ENCODE measurements around the gene SUSD3.

The SUSD3 gene

DNA sequence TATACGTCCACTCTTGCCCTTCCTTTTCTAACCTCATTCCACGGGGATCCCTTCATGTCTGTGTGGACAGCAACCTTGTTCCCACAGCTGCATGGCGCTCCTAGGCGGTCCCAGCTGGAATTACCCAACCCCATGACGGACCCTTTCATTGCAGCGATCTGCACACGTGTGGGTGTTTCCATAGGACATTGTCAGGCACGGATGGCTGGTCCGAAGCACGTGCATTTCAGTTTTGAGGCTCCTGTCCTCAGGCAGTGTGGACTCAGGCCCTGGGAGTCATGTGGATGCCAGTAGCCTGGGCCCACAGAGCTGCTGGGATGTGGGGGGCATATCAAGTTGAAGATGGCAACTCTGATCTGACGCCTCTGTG, 52.5 kb downstream of the SUSD3 start:
- TF ChIP-seq, protein P1, sequence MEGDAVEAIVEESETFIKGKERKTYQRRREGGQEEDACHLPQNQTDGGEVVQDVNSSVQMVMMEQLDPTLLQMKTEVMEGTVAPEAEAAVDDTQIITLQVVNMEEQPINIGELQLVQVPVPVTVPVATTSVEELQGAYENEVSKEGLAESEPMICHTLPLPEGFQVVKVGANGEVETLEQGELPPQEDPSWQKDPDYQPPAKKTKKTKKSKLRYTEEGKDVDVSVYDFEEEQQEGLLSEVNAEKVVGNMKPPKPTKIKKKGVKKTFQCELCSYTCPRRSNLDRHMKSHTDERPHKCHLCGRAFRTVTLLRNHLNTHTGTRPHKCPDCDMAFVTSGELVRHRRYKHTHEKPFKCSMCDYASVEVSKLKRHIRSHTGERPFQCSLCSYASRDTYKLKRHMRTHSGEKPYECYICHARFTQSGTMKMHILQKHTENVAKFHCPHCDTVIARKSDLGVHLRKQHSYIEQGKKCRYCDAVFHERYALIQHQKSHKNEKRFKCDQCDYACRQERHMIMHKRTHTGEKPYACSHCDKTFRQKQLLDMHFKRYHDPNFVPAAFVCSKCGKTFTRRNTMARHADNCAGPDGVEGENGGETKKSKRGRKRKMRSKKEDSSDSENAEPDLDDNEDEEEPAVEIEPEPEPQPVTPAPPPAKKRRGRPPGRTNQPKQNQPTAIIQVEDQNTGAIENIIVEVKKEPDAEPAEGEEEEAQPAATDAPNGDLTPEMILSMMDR (IDR thresholded peaks at IDR 0.05; ENCODE audit: low read depth, low read length), result no peak
- no peak overlapping the region for H3K4me3 ChIP-seq (ENCODE audit: low read depth, low read length)
- no peaks in the 10 kb centered on the region for H3K27me3 ChIP-seq (ENCODE audit: insufficient read depth, low read depth, severe bottlenecking)
- no peak for DNase-seq
- H3K27ac ChIP-seq, result no peak overlapping the region
- H3K36me3 ChIP-seq, result 0 out of 2 replicates have a peak, but pooled peaks cover 2% of the 10 kb centered on the region
- H3K9me3 ChIP-seq (ENCODE audit: severe bottlenecking), result no peaks in the 10 kb centered on the region

DNA sequence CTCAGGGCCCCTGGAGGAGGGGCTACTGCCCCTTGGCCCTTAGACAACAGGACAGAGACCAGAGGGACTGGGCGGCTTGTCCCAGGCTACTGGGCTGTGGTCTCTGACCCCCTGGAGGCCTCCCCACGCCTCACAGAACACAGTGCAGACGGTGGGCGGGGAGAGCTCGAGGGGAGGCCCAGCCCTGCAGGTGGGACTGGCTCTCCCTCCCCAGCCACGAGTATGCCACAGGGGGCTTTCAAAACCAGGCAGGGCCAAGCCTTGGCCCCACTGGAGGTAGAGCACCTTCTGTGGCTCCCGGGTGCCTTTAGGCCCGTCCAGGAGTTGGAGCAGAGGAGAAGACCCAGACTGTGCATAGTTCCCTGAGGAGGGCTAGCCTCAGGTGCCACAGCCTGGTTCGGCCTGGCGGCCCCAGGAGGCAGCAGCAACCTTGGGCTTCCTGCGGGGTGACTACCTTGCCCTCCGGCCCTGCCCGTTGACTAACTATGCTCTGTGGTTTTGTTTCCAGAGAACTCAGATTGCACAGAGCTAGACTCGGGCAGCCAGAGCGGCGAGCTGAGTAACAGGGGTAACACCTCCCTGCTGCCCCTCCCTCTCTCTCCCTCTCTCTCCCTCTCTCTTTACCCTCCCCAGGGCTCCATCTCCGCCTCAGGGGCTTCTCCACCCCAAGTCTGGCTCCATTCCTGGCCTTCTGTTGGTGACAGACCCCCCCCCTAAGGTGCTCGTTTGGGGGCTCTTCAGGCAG, 53.0 kb downstream of the SUSD3 start:
- Histone ChIP-seq H3K27ac (no peak overlapping the region), H3K36me3 (0 out of 2 replicates have a peak, but pooled peaks cover 2% of the 10 kb centered on the region), H3K9me3 (ENCODE audit: severe bottlenecking) (no peaks in the 10 kb centered on the region), H3K4me3 (ENCODE audit: low read depth, low read length) (no peak overlapping the region), H3K27me3 (ENCODE audit: insufficient read depth, low read depth, severe bottlenecking) (no peaks in the 10 kb centered on the region)
- no peak for DNase-seq
- TF ChIP-seq, protein P1 (IDR thresholded peaks at IDR 0.05; ENCODE audit: low read depth, low read length), result no peak

DNA sequence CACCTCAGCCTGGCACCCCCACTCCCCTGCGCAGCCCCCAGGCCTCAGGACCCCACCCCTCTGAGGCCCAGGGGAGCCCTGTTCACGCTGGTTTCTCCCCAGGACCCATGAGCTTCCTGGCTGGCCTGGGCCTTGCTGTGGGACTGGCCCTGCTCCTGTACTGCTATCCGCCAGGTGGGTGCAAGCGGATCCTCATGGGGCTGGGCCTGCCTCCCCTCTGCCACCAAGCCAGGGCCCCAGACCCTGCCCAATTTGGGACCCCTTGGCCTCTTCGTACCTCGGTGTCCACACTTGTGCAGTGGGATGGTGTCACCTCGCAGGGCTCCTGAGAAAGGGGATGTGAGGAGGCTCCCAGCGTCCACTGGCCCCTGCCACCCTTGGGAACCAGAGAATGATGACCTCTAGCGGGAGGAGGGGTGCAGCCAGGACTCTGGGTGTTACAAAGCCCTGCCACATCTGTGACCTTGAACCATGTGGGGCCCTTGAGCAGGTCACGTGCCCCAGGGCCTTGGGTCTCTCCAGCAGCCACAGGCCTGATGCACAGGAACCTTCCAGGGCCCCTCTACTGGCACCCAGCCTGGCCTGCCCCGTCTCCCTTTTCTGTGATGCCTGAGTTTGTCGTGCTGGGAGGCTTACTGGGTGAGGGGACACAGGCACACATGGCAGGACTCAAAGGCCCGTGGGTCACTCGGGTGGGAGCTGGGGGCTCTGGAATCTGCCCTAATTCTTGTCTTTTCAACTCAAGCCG, 53.8 kb downstream of the SUSD3 start:
- TF ChIP-seq, protein P1 (IDR thresholded peaks at IDR 0.05; ENCODE audit: low read depth, low read length), result no peak
- Histone ChIP-seq H3K9me3 (ENCODE audit: severe bottlenecking) (no peaks in the 10 kb centered on the region), H3K27ac (no peak overlapping the region), H3K27me3 (ENCODE audit: insufficient read depth, low read depth, severe bottlenecking) (no peaks in the 10 kb centered on the region), H3K4me3 (ENCODE audit: low read depth, low read length) (no peak overlapping the region), H3K36me3 (0 out of 2 replicates have a peak, but pooled peaks cover 2% of the 10 kb centered on the region)
- DNase-seq, result no peak

DNA sequence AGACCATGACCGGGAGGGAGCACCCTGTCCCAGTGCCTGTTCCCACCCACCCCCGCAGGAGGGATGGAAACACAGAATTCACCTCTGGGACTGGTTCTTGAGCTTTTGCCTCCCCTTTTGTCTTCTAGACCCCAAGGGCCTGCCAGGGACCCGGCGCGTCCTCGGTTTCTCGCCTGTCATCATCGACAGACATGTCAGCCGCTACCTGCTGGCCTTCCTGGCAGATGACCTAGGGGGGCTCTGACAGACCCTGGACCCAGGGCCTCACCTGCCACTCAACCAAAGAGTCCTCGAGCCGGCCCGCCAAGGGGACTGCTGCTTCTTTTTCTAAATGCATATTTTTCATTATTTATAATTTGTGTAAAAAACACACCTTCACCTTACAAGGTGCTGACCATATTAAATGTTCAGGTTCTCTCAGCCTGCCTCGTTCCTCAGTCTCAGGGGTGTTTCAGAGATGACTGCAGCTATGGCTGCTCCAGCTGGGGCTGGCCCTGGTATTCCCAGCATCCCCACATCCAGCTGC, 54.4 kb downstream of the SUSD3 start:
- TF ChIP-seq, protein P1 (IDR thresholded peaks at IDR 0.05; ENCODE audit: low read depth, low read length), result no peak
- Histone ChIP-seq H3K27me3 (ENCODE audit: insufficient read depth, low read depth, severe bottlenecking) (no peaks in the 10 kb centered on the region), H3K9me3 (ENCODE audit: severe bottlenecking) (no peaks in the 10 kb centered on the region), H3K4me3 (ENCODE audit: low read depth, low read length) (no peak overlapping the region), H3K27ac (no peak overlapping the region), H3K36me3 (0 out of 2 replicates have a peak, but pooled peaks cover 2% of the 10 kb centered on the region)
- DNase-seq, result no peak

DNA sequence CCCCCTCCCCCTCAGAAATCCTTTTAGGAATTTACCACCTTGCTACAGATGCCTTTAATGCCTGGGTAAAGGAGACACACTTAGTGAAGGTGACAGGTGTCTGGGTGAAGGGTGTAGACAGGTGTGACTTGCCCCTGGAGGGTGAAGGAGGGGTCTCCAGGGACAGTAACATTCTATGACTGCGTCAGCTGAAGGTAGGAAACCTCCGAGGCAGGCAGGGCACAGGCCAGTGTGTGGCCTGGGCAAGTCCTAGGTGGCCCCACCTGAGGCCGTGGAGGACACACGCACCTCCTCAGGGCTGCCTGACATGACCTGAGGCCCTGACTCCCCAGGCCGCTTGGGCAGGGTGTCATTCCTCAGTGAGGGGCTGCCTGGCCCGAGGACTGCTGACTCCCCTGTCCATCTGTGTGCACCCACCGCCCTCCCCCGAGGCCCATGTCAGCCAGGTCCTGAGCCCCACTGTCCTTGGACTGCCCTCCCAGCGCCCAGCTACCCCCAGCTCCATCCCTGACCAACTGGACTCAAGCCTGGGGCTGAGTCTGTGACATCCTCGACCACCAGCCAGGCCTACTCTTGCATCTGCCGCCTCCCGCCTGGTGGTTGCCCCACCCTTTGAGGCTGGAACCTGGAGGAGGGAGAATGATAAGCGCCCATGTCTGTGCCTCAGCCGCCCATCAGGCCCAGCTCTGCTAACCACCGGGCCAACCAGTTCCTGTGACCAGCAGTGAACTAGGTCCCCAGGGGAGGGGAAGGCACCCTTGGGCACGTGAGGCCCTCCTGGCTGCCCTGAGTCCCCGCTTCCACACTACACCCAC, 55.9 kb downstream of the SUSD3 start:
- Histone ChIP-seq H3K9me3 (ENCODE audit: severe bottlenecking) (no peaks in the 10 kb centered on the region), H3K27ac (no peak overlapping the region), H3K36me3 (0 out of 2 replicates have a peak, but pooled peaks cover 2% of the 10 kb centered on the region), H3K27me3 (ENCODE audit: insufficient read depth, low read depth, severe bottlenecking) (no peaks in the 10 kb centered on the region), H3K4me3 (ENCODE audit: low read depth, low read length) (no peak overlapping the region)
- no peak for DNase-seq
- TF ChIP-seq, protein P1 (IDR thresholded peaks at IDR 0.05; ENCODE audit: low read depth, low read length), result no peak

Measured in WERI-Rb-1 (cell line).